Neural cell (in vitro differentiated cells): Measurements from ENCODE around the gene DNAJC7. TPM values are rescaled to one million over a fixed set of nuclear protein-coding genes. Genes with fewer than 3 reads are reported as not detected.

ENCODE experiments used
- H2AFZ ChIP-seq: fragments of 200-600, 300-800 bp; sonication (generic), shearing (Covaris generic); 2 replicates; pipeline ENCODE4 v1.6.0; 2014; ENCODE audit warnings: low read depth, mild to moderate bottlenecking, antibody characterized with exemption, low read length, moderate library complexity
- H3F3A ChIP-seq: fragments of 200-600 bp; shearing (Covaris generic); 2 replicates; pipeline ENCODE4 v1.6.1; 2016; ENCODE audit warnings: mild to moderate bottlenecking, moderate library complexity, mixed read lengths, antibody characterized with exemption, low read length; ENCODE audit not compliant: insufficient read depth, poor library complexity, severe bottlenecking
- H3K27ac ChIP-seq: fragments of 200-600, 300-800 bp; sonication (generic), shearing (Covaris generic); 2 replicates; pipeline ENCODE4 v1.5.1; 2014; ENCODE audit warnings: mild to moderate bottlenecking, low read length, moderate library complexity
- H3K27me3 ChIP-seq: fragments of 300-800, 200-600 bp; sonication (generic), shearing (Covaris generic); 2 replicates; pipeline ENCODE4 v1.6.0; 2014; ENCODE audit warnings: mild to moderate bottlenecking, low read depth, low read length, moderate library complexity; ENCODE audit not compliant: insufficient read depth
- H3K36me3 ChIP-seq: fragments of 300-800, 200-600 bp; sonication (generic), shearing (Covaris generic); 2 replicates; pipeline ENCODE4 v1.5.1; 2014; ENCODE audit warnings: mild to moderate bottlenecking, antibody characterized with exemption, low read length, moderate library complexity; ENCODE audit not compliant: insufficient read depth
- H3K4me2 ChIP-seq: fragments of 300-800, 200-600 bp; sonication (generic), shearing (Covaris generic); 2 replicates; pipeline ENCODE4 v1.6.0; 2014; ENCODE audit warnings: mild to moderate bottlenecking, low read length
- H3K4me3 ChIP-seq: fragments of 300-800, 200-600 bp; sonication (generic), shearing (Covaris generic); 2 replicates; pipeline ENCODE4 v1.5.1; 2014; ENCODE audit warnings: mild to moderate bottlenecking, low read length, moderate library complexity
- H3K79me2 ChIP-seq: fragments of 200-600 bp; shearing (Covaris generic); replicated peaks from 2 replicates; pipeline ENCODE4 v1.6.0; 2014; ENCODE audit warnings: mild to moderate bottlenecking, low read length, moderate library complexity; ENCODE audit not compliant: insufficient read depth
- H3K9ac ChIP-seq: fragments of 300-800, 200-600 bp; sonication (generic), shearing (Covaris generic); 2 replicates; pipeline ENCODE4 v1.6.1; 2016; ENCODE audit warnings: mild to moderate bottlenecking, low read length, mixed read lengths
- H3K9me2 ChIP-seq: fragments of 200-600 bp; shearing (Covaris generic); 2 replicates; pipeline ENCODE4 v1.6.1; 2016; ENCODE audit warnings: mild to moderate bottlenecking, low read length, mixed read lengths; ENCODE audit not compliant: insufficient read depth
- H3K9me3 ChIP-seq: fragments of 200-600, 300-800 bp; sonication (generic), shearing (Covaris generic); 2 replicates; pipeline ENCODE4 v1.6.1; 2016; ENCODE audit warnings: mild to moderate bottlenecking, mixed run types, low read length, moderate library complexity, mixed read lengths
- H4K20me1 ChIP-seq: fragments of 200-600 bp; shearing (Covaris generic); 2 replicates; pipeline ENCODE4 v1.6.1; 2016; ENCODE audit warnings: mild to moderate bottlenecking, mixed run types; ENCODE audit not compliant: insufficient read depth
- CTCF ChIP-seq: fragments of 450-650 bp; IDR thresholded peaks from 2 replicates; pipeline ENCODE4 v1.5.1; 2014; ENCODE audit warnings: antibody characterized with exemption, mild to moderate bottlenecking, moderate library complexity; ENCODE audit not compliant: poor library complexity, severe bottlenecking
- EP300 ChIP-seq: fragments of 450-650 bp; conservative IDR thresholded peaks from 2 replicates; pipeline ENCODE4 v1.6.1; 2014; ENCODE audit warnings: antibody characterized with exemption, mild to moderate bottlenecking, moderate library complexity; ENCODE audit not compliant: poor library complexity, severe bottlenecking
- EZH2 ChIP-seq: fragments of 200-600, 300-800 bp; shearing (Covaris generic), sonication (generic); IDR thresholded peaks from 2 replicates; pipeline ENCODE4 v1.6.1; 2014; ENCODE audit warnings: antibody characterized with exemption, low read length, borderline replicate concordance, mild to moderate bottlenecking; ENCODE audit not compliant: insufficient read depth, poor library complexity, severe bottlenecking
- MXI1 ChIP-seq: fragments of 450-650 bp; conservative IDR thresholded peaks from 2 replicates; pipeline ENCODE4 v1.6.1; 2014; ENCODE audit warnings: antibody characterized with exemption, mild to moderate bottlenecking; ENCODE audit not compliant: poor library complexity, severe bottlenecking
- POLR2AphosphoS5 ChIP-seq: IDR thresholded peaks from 2 replicates; pipeline ENCODE4 v1.6.1; 2012
- RAD21 ChIP-seq: fragments of 450-650 bp; conservative IDR thresholded peaks from 2 replicates; pipeline ENCODE4 v1.6.1; 2014; ENCODE audit warnings: antibody characterized with exemption, mild to moderate bottlenecking, moderate library complexity
- REST ChIP-seq: IDR thresholded peaks from 2 replicates; pipeline ENCODE4 v1.6.1; 2012; ENCODE audit warnings: borderline replicate concordance
- SMC3 ChIP-seq: fragments of 450-650 bp; conservative IDR thresholded peaks from 2 replicates; pipeline ENCODE4 v1.6.1; 2014; ENCODE audit warnings: antibody characterized with exemption, mild to moderate bottlenecking, moderate library complexity; ENCODE audit not compliant: poor library complexity
- TAF1 ChIP-seq: IDR thresholded peaks from 2 replicates; pipeline ENCODE4 v1.6.1; 2012; ENCODE audit warnings: low read depth
- polyA plus RNA-seq: library from polyadenylated mRNA; depleted of rRNA; stranded (reverse); fragments of >200 nt; gene quantifications from 2 replicates; pipeline ENCODE4 v1.2.3, GENCODE V29; 2014

Gene DNAJC7
- polyA plus RNA-seq, 1 donor from 2014 or later: 126 TPM

- peaks cover 18% of the 10 kb centered on the region for H3K79me2 ChIP-seq
- peaks cover 5% of the 10 kb centered on the region for H3K36me3 ChIP-seq
- H3K4me2 ChIP-seq: no peak overlapping the region
- peak overlapping the region; percentile 91 for H3K4me3 ChIP-seq
- no peak overlapping the region for H2AFZ ChIP-seq
- no peak overlapping the region for H3K27ac ChIP-seq
- no peaks in the 10 kb centered on the region for H4K20me1 ChIP-seq
- TF ChIP-seq MXI1: no peak
- no peak for TF ChIP-seq EP300
- TF ChIP-seq POLR2AphosphoS5: no peak
- TF ChIP-seq RAD21: no peak
- no peak for TF ChIP-seq REST
- no peak for TF ChIP-seq SMC3
- no peak for TF ChIP-seq CTCF
- no peak for TF ChIP-seq TAF1
- no peak for TF ChIP-seq EZH2
- no peaks in the 10 kb centered on the region for H3F3A ChIP-seq
- H3K9me2 ChIP-seq: no peaks in the 10 kb centered on the region
- peak overlapping the region; percentile 85 for H3K9ac ChIP-seq
- no peaks in the 10 kb centered on the region for H3K9me3 ChIP-seq
- no peaks in the 10 kb centered on the region for H3K27me3 ChIP-seq
Observed at GRCh38 chr17:41967921-41968578, 49.2 kb downstream of the DNAJC7 start.

- no peaks in the 10 kb centered on the region for H3K9me2 ChIP-seq
- H3K9ac ChIP-seq: peak overlapping the region; percentile 85
- peak overlapping the region; percentile 90 for H2AFZ ChIP-seq
- peaks cover 18% of the 10 kb centered on the region for H3K79me2 ChIP-seq
- TF ChIP-seq RAD21: no peak
- TF ChIP-seq SMC3: no peak
- TF ChIP-seq REST: no peak
- no peak for TF ChIP-seq POLR2AphosphoS5
- TF ChIP-seq TAF1: no peak
- TF ChIP-seq EZH2: no peak
- TF ChIP-seq MXI1: no peak
- TF ChIP-seq CTCF: no peak
- TF ChIP-seq EP300: no peak
- H3K4me3 ChIP-seq: peak overlapping the region; percentile 91
- no peaks in the 10 kb centered on the region for H3K27me3 ChIP-seq
- no peaks in the 10 kb centered on the region for H3F3A ChIP-seq
- peak overlapping the region; percentile 62 for H3K27ac ChIP-seq
- peak overlapping the region; percentile 73 for H3K4me2 ChIP-seq
- H3K9me3 ChIP-seq: no peaks in the 10 kb centered on the region
- no peaks in the 10 kb centered on the region for H4K20me1 ChIP-seq
- peaks cover 5% of the 10 kb centered on the region for H3K36me3 ChIP-seq
Observed at GRCh38 chr17:41967141-41967920, 49.9 kb downstream of the DNAJC7 start.
